Omental fat pad (tissue), 4 donors: ENCODE results near the gene RAB32. TPM values are rescaled to one million over a fixed set of nuclear protein-coding genes. Genes with fewer than 3 reads are reported as not detected.

Experiments used
- ATAC-seq: fragments of 150-250 bp; one replicate; pipeline ENCODE4 v1.9.1; 2016; ENCODE audit warnings: mild to moderate bottlenecking, moderate library complexity; ENCODE audit not compliant: low FRiP score
- DNase-seq: peaks from one replicate; pipeline ENCODE4 v3.0.0-alpha.2; 2019; ENCODE audit warnings: low spot score
- total RNA-seq, 4 donors: library from RNA; depleted of rRNA; stranded (reverse); fragments of >200 nt; gene quantifications; one replicate each; pipeline ENCODE4 v1.1.0, GENCODE V29; 2016
- TF ChIP-seq, protein P1 (sequence below), 3 donors: fragments of 450-650 bp; IDR thresholded peaks; one replicate each; pipeline ENCODE4 v1.5.1; 2016 to 2017; ENCODE audit warnings: antibody characterized with exemption in 3 of 3, mild to moderate bottlenecking in 3 of 3, moderate library complexity in 2 of 3

Gene RAB32
- total RNA-seq, 4 donors from 2014 or later: 21.3 to 45.8 (median 29.1) TPM

DNA sequence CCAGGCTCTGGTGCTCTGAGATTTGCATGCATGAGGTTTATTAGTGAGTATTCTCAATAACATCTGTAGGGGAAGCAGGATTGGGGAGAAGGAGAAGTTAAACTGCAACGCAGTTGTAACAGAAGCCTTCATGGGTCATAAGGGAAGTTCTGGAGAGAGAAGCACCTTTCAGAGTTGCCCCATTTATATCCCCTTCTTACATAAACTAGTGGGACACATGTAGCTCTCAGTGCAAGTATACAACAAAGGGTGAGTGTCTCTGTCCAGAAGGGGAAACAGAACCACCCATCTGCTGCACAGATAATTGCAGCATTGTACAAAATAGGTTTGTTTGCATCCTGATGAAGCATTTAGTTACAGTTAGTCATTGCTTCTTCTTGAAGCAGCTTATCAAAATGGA lies 50.9 kb downstream of the RAB32 start:
- TF ChIP-seq, protein P1, sequence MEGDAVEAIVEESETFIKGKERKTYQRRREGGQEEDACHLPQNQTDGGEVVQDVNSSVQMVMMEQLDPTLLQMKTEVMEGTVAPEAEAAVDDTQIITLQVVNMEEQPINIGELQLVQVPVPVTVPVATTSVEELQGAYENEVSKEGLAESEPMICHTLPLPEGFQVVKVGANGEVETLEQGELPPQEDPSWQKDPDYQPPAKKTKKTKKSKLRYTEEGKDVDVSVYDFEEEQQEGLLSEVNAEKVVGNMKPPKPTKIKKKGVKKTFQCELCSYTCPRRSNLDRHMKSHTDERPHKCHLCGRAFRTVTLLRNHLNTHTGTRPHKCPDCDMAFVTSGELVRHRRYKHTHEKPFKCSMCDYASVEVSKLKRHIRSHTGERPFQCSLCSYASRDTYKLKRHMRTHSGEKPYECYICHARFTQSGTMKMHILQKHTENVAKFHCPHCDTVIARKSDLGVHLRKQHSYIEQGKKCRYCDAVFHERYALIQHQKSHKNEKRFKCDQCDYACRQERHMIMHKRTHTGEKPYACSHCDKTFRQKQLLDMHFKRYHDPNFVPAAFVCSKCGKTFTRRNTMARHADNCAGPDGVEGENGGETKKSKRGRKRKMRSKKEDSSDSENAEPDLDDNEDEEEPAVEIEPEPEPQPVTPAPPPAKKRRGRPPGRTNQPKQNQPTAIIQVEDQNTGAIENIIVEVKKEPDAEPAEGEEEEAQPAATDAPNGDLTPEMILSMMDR (IDR thresholded peaks at IDR 0.05): no peak
- no peak for ATAC-seq
- no peak for DNase-seq

DNA sequence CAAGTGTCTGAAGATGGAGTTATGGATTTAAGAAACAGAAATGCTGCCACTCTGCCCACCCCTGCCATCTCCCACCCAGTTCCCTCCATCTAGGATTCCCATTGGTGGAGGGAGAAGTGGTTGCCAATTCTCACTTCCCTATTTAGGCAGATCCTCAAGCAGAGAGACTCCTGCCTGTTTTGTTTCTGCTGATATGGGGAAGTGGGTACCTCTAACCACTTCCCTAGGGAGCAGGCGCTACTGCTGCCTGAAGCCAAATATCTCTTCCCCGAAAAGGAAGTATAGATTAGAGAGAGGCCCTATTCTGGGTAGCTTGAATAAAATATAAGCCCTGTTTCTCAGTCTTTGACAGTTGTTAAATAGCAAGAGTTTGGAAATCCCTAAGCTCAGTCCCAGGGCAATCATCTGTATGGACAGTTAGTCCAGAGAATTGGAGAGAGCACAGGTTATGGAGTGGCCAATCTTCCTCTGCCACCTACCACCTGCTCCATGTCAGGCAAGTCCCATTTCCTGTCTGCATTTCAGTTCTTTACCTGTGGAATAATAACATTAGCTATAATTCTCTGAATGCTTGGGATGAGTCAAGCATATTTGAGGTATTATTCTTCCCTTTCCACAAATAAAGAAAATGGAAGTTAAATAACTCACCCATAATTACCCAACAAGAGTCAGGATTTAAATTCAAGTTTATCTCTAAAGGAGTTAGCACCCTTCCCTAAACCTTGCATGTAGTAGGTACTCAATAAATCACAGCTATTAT lies 52.5 kb downstream of the RAB32 start:
- no peak for ATAC-seq
- TF ChIP-seq, protein P1 (IDR thresholded peaks at IDR 0.05): no peak
- no peak for DNase-seq

DNA sequence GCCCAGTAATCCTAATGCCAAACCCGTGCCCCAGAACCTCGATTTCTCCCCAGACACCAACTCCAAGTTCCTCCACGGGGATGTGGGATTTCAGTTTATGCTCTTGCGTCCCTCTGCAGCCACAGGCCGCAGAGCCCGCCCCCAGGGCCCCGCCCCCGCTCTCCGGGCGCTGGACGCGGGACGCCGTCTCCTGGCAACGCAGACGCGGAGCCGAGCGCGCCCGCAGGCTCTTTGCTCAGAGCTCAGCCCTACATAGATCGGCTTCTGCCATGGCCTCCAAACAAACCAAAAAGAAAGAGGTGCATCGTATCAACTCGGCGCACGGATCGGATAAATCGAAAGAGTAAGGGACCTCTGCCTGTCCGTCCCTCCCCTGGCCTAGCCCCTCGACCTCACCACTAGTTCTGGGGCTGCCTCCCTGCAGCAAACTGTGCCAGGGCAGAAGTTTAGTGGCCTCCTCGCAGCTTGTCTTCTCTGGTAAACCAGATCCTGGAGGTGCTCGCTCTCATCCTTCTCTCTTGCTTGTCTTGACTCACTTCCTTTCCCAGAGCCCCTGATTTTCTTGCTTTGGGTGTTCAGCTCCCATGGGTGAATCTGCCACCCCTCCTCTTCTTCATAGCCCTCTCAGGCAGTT lies 55.3 kb downstream of the RAB32 start, which contains the start of gene ADGB:
Gene ADGB, plus strand, starts transcription at position 201 of the 634 bp plus-strand sequence. Its CDS starts 69 bp downstream, at position 270.
- DNase-seq (no peak), ATAC-seq (peak; percentile 82)
- TF ChIP-seq, protein P1 (IDR thresholded peaks at IDR 0.05): no peak

DNA sequence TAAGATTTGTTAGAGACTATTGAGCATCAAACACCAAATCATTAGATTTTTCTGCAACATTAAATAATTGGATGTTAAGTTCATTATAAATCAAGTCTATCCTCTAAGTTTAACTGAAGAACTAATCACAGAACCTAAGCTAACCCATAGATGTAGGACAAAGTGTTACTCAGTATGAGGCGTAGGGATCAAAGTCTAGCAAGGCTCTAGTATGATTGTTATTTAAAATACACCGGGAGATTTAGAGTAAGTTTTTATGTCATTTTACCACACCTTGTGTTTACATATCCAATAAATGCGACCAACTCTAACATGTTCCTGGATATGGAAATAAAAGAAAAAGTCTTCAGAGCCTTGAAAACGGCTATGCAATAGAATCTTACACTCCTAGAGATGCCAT lies 57.7 kb downstream of the RAB32 start:
- DNase-seq: no peak
- TF ChIP-seq, protein P1 (IDR thresholded peaks at IDR 0.05): no peak
- no peak for ATAC-seq

DNA sequence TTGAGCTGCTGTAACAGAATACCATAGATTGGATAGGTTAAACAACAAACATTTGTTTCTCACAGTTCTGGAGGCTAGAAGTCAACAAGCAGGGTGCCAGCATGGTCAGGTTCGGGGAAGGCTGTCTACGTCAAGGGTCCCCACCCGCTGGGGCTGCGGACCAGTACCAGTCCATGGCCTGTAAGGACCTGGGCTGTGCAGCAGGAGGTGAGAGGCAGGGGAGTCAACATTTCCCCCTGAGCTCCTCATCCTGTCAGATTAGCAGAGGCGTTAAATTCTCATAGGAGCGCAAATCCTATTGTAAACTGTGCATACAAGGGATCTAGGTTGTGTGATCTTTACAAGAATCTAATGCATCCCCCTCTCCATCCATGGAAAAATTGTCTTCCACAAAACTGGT lies 58.9 kb downstream of the RAB32 start:
- no peak for ATAC-seq
- TF ChIP-seq, protein P1 (IDR thresholded peaks at IDR 0.05): no peak
- DNase-seq: no peak

Other genes with a start within 250 kb of the RAB32 start
- gene ADGB, start 55.1 kb downstream of the RAB32 start, total RNA-seq: not detected